PFSK-1 (cell line): ENCODE data around the gene NT5DC1.

ENCODE experiments used
- FOXP2 ChIP-seq: optimal IDR thresholded peaks from 2 replicates; pipeline ENCODE3; 2011; ENCODE audit warnings: borderline replicate concordance, control low read depth, inconsistent platforms; ENCODE audit not compliant: insufficient read depth; ENCODE audit errors: extremely low read length, extremely low read depth
- POLR2AphosphoS5 ChIP-seq: IDR thresholded peaks from 2 replicates; pipeline ENCODE4 v1.6.1; 2012; ENCODE audit warnings: low read depth, mild to moderate bottlenecking, control low read depth, low read length, moderate library complexity
- REST ChIP-seq, 2 experiments: IDR thresholded peaks; 2 replicates each; pipeline versions ENCODE4 v1.6.1 to v1.8.0; 2011 to 2012; ENCODE audit warnings: low read depth in 2 of 2, low read length in 2 of 2, control low read depth in 1 of 2, inconsistent platforms in 1 of 2, mild to moderate bottlenecking in 1 of 2, moderate library complexity in 1 of 2; ENCODE audit not compliant: insufficient read depth in 1 of 2
- SIN3A ChIP-seq: IDR thresholded peaks from 2 replicates; pipeline ENCODE4 v1.6.1; 2012; ENCODE audit warnings: mild to moderate bottlenecking, low read length, moderate library complexity, borderline replicate concordance; ENCODE audit not compliant: insufficient read depth
- TAF1 ChIP-seq: IDR thresholded peaks from 2 replicates; pipeline ENCODE4 v1.6.1; 2012; ENCODE audit warnings: low read length, control low read depth, borderline replicate concordance; ENCODE audit not compliant: insufficient read depth

- TF ChIP-seq REST (IDR thresholded peaks at IDR 0.05; ENCODE audit: insufficient read depth in 1 of 2, low read depth in 2 of 2, low read length in 2 of 2) (no peak), POLR2AphosphoS5 (no peak), TAF1 (no peak), FOXP2 (no peak), SIN3A (no peak)
These were observed 122.7 kb downstream of the NT5DC1 start for GRCh38 chr6:116223355-116223754.
